Myocyte (in vitro differentiated cells): Measurements from ENCODE around the gene JARID2. TPM values are rescaled to one million over a fixed set of nuclear protein-coding genes. Genes with fewer than 3 reads are reported as not detected.

Experiments
- DNase-seq: peaks from one replicate; pipeline ENCODE4 v3.0.0-alpha.2; 2012; ENCODE audit warnings: low read depth
- total RNA-seq: library from RNA; depleted of rRNA; stranded (reverse); fragments of >200 nt; gene quantifications from 2 replicates; pipeline ENCODE4 v1.2.3, GENCODE V29; 2014

JARID2 gene
- total RNA-seq, 1 donor from 2014 or later = 10.1 TPM

DNA sequence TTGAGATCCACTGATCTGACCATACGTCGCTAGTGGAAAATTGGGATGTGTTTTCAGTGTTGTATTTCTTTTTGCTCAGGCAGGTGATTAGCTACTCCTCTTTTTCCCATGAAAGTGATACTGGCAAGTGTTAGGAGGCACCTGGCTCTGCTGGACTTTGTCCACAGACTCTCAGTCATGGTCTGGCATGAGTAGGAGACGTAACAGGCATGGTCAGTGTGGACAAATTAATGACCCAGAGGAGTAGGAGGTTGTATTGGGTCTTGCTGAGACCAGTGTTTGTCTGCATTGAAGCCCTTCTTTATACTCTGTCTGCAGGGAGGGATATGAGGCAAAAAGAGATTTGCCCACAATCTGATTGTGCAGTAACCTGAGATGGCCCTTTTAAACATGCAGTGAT, 238.3 kb downstream of the JARID2 start:
- peak; percentile 50 for DNase-seq

DNA sequence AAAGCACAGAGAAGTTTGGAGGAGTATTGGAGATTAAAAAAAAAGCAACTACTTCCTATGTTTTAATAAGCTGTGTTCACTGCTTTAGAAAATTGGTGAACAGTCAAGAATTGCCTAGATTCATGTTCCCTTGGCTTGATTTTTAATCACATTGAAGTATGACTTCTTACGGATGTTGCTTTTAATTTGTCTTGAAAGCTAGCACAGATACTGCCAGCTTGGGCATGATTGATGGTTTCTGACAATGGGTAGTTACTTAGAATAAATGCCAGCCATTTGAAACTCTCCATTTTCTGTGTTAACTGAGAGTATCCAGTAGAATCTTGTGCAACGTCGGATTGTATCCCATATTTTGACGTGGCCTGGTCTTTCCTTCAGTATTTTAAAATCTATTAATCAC, 239.0 kb downstream of the JARID2 start:
- DNase-seq = no peak

DNA sequence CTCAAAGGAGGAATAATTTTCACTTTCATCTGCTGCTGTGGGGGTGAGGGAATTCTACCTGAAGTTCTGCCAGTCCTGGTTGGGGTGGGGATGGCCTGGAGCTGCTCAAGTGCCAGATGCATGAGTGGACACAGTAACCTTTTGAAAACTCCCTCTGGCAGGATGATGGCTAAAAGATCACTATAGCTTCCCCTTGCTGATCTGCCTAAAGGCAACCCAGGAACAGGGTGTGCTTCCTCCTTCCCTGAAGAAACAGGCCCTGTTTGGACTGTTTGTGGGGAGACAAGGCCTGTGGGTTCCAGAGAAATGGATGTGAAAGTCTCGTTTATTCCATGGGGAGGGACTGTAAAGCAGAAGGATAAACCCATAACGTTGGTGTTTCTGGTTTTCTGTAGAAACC, 240.1 kb downstream of the JARID2 start:
- no peak for DNase-seq

DNA sequence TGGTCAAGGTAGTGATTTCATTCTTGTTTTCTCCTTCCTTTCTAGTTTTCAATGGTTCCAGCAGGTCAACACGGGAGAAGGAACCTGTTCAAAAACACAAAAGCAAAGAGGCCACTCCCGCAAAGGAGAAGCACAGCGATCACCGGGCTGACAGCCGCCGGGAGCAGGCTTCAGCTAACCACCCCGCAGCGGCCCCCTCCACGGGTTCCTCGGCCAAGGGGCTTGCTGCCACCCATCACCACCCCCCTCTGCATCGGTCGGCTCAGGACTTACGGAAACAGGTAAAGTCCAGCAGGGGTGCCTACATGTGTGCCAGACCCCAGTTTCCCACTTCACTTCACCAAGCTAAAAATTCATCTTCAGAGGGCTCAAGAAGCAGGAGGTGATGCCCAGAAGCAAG, 241.4 kb downstream of the JARID2 start:
- DNase-seq = no peak

DNA sequence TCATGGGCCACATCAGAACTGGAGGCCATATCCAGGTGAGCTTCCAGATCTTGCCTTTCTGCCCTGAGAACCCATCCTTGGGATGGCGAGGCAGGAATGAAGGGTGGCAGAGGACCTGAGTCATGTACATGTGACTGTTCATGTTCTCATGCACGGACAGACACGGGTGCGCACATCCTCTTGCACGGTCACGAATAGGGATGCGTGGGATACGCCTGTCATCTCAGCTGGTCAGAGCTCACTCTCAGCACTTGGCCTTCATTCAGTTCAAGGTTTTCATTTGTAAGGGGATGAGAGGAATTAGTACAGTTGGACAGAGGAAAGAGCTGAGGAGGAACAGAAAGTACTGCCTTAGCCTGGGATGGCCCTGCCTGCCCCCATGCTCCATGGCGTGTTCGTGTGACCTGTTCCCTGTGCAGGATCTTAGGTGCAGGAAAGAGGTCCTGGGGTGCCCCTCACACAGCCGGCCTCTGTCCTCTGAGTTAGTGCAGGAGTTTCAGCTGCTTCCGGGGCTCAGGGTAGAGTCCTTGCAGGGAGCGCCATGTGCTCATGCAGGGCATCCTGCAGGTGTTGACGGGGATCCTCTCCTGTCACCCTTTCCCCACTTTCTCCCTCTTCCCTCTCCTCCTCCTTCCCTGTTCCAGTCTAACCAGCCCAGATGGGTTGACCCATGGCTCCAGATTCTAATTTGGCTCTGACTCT, 243.5 kb downstream of the JARID2 start:
- no peak for DNase-seq

DNA sequence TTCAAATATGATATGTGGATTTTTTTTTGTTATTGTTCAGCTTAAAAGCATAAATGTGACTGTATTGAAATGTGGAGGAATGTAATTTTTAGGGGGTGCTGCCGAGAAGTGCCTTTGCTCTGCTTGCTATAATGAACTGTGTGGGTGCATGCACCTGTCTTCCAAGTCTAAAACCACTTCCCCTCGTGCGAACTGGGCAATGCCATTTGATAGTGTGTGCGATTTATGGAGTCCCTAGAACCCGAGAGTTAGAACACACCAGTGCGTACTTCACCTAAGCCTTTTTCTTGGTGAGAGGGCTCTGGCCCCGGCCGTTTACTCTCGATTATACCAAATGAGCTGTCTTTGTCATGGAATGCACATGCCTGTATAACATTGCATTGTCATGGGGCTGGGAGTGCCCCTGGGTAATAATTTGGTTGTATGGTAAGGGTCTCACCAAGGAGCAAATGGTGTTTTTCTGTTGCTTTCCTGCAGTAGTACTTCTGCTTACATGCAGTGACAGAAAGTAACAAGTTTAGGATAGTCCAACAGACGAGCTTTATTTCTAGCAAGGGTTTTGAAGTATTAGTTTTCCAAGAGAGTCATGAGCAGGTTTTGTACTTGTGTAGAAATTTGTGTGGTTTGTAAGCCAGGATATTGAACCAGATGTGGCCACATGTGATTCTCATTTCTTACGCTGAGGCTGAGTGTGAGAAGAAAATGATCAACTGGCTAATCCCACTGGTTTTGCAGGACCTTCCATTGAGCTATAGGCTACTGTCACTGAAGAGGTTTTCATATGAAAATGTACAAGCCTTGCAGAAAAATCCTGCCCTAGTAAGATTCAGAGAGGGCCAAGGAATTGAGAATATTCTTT, 244.6 kb downstream of the JARID2 start:
- no peak for DNase-seq

DNA sequence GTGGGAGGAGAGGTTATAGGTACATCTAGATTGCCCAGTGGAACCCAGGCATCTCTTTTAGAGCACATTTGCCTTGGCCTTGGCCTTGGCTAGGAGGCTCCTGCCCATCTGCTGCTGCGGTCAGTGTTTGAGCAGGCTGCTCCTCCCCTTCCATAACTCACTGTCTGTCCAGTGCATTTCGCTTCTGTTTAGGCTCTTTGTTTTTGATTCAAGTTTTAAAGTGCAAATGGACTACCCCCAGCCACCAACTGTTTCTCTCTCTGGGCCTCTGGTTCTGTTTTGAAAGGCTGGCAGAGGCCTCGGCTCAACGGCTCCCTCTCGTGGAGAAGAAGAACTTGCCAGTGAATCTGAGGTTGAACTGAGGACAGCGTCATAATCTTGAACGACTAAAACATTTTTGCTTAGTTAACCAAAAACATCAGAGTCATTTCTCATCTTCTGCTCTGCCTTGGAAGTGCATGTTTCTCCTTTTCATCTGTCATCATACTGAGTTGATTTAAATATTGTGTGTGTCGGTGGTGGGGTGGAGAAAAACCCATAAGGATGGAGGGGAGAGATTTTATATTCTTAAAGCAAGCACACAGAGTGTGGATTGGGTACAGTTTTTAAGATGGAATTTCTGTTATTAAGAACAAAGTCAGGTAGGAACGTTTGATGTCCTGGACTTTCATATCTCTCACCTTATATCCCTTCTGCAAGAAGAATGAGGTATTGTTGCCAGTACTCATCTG, 245.6 kb downstream of the JARID2 start:
- DNase-seq = peak; percentile 87

DNA sequence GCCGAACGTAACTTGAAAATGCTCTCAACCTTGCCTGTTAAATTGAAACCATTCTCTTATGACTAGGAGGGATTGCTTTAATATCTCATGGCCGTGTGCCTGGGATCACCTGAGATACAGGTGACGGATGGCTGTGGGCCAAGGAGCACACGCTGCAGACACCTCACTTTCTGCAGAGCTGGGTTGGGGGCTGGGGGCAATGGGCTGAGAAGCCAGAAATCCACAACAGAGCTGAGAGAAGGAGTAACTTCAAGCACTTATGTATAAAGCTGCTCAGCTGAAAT, 246.1 kb downstream of the JARID2 start:
- no peak for DNase-seq

DNA sequence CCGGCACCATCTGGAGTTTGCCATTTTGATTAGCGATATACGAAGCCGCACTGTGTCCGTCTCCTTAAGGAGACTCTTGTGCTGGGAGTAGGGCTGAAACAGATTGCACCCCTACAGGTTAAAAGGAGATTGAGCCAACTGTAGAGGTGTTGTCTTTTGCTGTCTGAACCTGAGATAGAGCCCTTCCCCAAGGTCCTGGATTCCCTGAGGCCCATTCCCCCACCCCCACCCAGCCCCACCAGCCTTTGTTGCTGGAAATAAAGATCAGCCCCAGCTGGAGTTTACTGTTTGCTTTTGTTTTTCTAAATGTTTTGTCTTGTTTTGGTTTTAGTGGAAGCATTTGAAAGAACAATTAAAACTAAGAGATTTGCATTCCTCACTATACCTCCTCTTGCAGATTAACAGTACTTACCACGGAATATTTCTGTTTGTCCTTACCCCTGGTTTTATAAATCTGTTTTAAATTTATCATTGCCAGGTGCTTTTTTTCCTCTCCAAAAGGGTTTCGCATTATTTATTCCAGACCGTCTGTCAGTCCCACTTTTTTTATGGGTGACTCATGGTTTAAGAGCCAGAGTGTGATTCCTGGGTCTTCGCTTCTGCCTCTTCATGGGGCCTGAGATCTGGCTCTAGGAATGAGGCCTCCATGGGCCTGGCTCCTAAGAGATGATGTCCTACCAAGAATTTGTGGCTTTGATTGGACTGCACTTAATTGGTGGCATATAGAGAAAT, 247.7 kb downstream of the JARID2 start:
- DNase-seq = no peak

DNA sequence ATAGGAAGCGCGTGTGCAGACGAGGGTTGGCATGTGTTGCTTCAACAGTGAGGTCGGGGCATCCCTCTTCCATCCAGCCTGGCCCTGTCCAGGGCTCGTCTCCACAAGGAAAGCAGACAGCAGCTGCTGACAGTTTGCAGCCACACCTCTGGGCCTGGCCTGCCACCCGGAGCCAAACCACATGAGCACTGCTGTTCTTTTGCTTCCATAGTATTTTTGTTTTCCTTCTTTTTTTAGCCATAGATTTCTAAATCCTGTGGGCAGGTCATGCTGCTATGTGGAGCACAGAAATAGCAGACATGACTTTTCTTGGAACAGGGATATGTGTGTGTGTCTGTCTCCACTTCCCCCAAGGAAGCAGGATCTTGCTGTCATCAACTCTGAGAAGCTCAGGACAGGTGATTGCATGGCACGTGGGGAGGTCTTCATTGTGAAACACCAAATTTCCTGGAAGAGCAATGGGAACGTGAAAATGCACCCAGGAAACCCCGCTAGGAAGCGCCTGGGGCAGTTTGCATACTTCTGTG, 249.6 kb downstream of the JARID2 start:
- DNase-seq = peak; percentile 97

DNA sequence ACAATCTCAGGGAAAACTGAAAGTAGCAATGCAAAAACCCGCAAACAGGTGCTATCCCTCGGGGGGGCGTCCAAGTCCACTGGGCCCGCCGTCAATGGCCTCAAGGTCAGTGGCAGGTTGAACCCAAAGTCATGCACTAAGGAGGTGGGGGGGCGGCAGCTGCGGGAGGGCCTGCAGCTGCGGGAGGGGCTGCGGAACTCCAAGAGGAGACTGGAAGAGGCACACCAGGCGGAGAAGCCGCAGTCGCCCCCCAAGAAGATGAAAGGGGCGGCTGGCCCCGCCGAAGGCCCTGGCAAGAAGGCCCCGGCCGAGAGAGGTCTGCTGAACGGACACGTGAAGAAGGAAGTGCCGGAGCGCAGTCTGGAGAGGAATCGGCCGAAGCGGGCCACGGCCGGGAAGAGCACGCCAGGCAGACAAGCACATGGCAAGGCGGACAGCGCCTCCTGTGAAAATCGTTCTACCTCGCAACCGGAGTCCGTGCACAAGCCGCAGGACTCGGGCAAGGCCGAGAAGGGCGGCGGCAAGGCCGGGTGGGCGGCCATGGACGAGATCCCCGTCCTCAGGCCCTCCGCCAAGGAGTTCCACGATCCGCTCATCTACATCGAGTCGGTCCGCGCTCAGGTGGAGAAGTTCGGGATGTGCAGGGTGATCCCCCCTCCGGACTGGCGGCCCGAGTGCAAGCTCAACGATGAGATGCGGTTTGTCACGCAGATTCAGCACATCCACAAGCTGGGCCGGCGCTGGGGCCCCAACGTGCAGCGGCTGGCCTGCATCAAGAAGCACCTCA, 250.7 kb downstream of the JARID2 start:
- DNase-seq = no peak

DNA sequence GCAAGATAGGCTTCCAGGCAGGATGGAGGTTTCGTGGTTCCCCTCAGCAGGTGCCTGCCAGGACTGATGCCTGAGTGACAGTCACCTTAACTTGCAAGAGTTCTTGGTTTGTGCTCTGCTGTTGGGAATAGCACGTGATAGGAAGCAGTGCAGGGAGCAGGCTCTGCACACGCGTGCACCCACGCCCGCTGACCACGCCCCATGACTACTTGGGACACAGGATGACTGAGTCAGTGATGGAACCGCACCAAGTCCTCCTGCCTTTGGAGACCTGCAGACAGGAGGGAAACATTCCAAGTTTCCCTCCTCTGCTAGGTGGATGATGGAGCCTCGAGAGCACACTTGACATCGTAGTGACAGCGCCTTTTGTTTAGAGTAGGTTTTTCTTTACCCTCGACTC, 252.8 kb downstream of the JARID2 start:
- DNase-seq = no peak

DNA sequence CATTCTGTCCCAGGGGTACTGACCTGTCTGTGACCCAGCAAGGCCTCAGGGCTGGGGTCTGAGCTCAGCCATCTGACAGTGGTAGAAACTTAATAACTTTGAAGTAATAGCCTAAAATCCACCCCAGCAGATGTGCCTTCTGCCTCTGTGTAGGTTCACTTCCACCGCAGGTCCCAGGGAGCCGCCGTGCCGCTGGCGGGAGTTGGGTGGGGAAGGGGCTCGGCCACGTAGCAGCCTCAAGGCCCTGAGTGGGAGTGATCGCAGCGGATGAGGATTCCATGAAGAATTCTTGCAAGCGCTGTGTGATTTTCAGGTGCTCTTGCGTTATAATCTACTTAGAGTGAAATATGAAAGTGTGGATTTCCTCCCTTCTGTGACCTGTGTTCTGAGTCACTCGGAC, 253.3 kb downstream of the JARID2 start:
- no peak for DNase-seq

DNA sequence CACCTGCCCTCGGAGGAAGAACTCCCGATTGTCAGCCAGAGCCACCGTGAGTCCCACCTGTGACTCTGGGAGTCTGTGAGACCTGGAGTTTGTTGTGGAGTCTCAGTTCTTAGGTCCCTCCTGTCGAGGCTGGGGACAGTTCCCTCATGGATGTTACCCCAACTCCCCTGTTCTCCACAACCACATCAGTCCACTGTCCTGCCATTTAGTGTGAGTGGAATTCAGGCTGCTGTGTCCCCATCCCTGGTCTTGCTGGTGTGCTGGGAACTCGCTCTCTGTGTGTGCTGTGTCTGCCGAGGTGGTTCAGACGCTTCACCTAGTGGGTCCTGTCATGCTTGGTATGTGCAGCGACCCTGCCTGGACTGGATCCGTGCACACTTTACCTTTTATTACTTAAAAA, 253.7 kb downstream of the JARID2 start:
- DNase-seq = no peak

DNA sequence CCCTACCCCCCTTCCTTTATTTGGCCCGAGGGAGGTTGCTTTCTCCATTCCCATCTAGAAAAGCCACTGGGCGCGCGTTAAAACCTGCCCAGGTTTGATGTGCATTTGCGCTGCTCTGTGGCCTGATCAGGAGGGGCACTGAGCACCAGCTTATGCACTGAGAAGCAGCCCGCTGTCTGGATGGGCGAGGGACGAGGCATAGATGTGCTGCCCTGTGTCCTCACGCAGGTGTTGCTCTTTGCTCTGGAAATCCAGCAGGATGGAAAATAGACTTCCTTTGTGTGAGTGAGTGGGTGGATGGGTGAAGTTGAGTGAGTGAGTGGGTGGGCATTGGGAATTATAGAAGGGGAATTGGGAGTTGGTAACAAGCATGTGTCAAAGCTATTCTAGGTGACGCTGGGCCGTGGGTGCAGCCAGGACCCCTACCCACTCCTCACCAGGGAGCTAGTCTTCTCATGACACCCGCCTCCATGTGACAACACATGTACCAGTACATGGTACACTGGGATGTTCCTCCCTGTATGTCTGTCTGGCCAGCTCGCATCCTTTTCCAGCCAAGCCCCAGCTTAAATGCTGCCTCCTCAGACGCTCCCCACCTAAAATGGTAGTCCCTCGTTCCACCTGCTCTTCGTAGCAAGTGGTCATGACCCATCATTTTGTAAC, 254.3 kb downstream of the JARID2 start:
- no peak for DNase-seq

DNA sequence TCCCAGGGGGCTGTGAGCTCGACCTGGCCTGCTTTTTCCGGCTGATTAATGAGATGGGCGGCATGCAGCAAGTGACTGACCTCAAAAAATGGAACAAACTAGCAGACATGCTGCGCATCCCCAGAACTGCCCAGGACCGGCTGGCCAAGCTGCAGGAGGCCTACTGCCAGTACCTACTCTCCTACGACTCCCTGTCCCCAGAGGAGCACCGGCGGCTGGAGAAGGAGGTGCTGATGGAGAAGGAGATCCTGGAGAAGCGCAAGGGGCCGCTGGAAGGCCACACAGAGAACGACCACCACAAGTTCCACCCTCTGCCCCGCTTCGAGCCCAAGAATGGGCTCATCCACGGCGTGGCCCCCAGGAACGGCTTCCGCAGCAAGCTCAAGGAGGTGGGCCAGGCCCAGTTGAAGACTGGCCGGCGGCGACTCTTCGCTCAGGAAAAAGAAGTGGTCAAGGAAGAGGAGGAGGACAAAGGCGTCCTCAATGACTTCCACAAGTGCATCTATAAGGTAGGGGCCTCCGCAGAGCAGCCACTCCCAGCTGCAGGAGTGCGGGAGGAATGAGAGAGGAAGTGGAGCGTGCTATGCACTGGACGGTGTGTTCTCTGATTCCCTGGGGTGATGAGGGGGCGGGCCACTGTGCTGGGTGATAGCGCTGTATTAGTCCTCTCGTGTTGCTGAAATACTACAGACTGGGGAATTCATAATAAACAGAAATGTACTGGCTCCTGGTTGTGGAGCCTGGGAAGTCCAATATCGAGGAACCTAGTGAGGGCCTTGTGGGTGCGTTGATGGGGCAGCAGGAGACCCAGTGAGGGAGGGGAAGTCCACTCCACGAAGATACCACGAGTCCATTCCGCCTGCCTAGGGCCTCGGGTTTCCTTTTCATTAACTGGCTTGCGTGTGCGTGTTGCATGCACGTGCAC, 255.3 kb downstream of the JARID2 start:
- DNase-seq = no peak

DNA sequence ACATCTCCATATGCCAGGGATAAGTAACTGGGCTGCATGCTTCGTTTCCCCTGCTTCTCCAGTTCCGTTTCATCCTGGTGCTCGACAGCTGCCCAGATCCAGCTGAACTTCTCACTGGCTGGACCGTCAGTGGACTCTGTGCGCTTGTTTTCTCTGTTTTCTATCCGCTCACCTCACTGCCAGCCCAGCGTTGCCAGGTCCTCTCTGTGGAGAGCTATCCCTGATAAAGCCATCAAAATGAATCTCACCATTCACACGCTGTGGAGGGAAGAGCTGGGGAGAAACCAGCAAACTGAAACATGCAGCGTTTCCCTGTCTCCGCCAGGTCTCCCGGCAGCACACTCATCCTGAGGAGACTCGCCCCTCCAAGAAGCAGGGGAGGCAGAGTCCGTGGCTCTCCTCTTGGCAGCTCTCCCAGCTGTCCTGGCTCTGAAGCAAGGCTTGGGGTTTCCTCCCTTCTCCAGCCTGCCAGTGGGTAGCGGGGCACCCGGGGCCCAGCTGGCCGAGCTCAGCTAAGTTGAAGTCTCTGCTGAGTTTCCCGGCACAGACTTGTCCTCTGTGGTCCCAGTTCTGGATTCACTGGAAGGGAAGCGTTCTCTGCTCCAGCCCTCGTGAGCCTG, 256.1 kb downstream of the JARID2 start:
- peak; percentile 74 for DNase-seq
